Dedifferentiated amniotic fluid mesenchymal stem cell (primary cell): ENCODE data around the gene OBP2A.

ENCODE experiments used
- DNase-seq: peaks from one replicate; pipeline ENCODE4 v3.0.0-alpha.2; 2016; ENCODE audit errors: extremely low spot score

OBP2A gene

DNA sequence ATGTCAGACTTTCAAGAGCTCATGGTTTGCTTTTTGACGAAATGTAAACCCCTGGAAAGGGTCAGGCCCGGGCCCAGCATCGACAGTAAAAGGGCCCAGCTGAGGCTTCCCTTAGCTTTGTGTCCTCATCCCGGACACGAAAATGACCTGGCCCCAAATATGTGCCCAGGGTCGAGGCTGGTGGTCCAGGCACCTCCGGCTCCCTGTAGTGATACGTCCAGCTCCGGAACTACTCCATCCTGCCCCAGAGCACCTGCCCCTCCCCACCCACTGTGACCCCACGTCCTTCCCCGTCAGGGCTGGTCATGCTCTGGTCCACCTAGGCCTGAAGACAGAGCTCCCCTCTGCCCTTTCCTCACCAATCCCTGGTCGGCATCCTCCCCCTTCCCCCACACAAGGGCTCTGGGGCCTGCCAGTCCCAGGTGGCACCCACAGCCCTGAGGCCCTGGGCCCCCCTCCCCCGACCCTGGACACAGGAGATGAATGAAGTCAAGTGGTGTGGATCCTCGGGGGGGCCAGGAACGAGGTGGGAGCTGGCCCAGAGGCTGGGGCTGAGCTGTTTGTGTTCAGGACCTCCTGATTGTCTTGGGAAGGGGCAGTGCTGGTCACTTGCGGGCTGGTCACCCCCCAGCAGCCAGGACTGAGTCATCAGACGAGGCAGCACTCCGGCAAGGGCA is 6.2 kb downstream of the OBP2A start:
- no peak for DNase-seq

DNA sequence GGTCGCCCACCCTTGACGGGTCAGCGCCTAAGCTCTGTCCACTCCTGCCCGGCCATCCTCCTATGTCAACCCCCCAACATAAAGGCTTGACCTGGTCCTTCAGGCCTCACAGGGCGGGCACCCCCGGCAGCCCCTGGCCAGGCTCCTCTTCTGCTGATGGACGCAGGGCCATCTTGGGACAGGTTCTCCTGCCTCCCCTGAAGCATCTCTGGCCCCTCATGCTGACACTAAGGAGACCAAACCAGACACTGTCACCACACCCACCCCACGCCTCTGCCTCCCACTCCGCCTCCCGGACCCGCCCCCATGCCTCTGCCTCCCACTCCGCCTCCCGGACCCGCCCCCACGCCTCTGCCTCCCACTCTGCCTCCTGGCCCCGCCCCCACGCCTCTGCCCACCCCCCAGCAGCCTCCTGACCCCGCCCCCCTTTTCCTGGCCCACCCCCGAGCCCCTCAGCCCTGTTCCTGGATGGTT is 6.8 kb downstream of the OBP2A start:
- no peak for DNase-seq

DNA sequence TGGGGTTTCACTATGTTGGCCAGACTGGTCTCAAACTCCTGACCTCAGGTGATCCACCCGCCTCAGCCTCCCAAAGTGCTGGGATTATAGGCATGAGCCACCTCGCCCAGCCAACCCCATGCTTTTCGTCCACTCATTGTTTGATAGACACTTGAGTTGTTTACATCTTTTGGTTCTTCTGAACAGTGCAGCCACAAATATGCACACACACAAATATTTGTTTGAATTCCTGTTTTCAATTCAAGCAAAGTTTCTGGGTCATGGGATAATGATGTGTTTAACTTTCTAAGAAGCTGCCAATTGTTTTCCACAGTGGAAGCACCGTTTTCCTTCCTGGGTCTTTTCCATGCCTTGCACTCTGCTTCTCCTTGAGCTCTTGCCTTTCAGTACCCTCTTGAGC is 8.8 kb downstream of the OBP2A start:
- DNase-seq: no peak

DNA sequence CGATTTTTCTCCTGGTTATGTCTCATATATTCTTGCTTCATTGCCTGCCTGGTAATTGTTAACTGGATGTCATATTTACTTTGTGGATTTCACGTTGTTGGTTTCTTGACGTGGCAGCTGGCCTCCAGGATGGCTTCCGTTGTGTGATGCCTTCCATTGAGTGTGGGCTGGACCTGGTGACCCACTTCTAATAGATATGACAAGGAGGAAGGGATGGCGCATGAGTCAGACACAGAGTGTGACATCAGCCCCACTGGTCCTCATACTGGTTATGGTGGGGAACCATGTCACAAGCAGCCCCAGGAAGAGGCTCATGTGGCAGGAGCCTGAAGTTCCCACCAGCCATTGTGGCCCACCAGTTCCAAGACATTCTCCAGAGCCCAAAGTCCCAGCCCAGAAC is 9.3 kb downstream of the OBP2A start:
- DNase-seq: no peak

DNA sequence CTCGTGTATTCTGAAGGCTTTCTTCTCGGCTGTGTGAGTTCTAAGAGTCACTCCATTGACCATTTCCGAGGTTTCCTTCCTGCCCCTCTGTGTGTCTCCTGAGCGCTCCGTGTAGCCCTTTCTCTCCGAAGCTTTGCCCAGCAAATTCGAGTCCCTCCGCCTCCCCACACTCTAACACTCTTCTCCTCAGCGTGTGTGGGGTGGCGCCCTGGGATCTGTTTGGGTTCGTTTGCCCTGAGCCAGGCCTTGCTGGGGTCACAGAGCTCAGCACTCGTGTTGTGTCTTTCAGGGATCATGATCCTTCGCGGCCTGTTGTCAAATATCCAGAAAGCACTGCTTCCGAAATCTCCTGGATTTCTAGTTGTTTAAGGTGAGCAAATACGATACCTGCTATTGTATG is 10.0 kb downstream of the OBP2A start:
- no peak for DNase-seq

DNA sequence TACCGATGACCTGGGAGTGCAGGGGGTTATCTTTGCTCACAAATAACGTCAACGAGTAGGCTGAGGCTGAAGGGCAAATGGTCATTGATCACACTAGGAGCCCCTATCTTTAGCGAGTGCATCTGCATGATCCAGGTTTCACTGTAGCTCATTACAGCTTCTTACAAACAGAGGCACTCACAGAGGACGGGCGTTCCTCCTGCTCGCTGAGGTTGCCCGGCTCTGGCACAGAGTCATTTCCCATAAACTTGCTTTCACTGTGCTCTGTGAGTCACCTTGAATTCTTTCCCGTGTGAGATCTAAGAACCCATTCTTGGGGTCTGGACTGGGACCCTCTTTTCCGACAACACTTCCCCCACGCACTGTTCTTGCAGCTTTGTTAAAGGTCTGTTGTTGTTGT is 13.7 kb downstream of the OBP2A start:
- no peak for DNase-seq

DNA sequence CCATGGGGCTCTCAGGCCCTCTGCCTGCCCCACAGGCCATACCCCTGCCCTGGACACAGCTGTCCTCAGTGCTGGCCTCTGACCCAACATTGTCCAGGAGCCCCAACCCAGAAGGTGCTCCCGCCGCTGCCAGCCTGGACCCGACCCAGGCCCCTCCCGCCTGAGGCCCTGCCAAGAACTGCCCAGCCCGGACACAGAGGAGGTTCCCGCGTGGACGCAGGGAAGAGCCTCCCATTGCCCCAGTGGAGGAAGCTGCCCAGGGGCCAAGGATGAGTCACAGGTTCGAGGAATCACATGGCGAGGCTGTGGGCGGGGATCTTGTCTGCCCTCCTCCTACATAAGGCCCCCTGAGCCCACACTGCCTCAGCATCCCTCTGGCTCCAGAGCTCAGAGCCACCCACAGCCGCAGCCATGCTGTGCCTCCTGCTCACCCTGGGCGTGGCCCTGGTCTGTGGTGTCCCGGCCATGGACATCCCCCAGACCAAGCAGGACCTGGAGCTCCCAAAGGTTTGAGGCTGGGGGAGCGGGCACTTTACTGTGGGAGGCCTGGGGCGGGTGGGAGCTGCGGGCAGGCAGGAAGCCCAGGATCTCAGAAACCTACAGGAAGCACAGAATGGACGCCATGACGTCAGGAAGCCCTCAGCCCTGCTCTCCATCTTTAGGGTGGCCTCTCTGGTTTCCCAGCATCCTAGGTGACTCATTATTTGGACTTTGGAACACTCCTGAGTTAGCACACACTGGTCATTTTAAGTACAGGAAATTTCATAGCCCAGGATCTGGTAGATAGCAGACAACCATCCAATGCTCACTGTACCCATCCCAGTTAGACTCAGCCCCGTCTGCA is 15.7 kb downstream of the OBP2A start, which contains the start of gene PAEP:
TSS of gene PAEP (plus strand) at position 366 of the 844 bp plus-strand sequence.
- DNase-seq: no peak

DNA sequence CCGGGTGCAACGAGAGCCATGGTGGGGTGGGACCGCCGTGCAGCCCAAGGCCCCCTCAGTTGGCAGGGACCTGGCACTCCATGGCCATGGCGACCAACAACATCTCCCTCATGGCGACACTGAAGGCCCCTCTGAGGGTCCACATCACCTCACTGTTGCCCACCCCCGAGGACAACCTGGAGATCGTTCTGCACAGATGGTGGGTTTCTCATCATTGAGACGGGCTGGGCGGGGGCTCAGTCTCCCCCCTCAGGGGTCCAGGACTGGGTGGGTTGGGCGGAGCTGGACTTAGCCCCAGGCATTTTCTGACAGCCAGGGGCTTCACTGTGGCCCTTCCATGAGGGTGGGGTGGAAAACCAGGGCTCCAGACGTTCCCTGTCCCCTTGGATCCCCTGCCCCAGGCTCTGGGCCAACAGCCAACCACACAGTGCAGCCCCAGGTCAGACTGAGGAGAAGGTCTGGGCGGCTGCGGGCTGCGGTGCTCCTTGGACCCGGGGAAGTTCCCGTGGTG is 16.4 kb downstream of the OBP2A start:
- no peak for DNase-seq

DNA sequence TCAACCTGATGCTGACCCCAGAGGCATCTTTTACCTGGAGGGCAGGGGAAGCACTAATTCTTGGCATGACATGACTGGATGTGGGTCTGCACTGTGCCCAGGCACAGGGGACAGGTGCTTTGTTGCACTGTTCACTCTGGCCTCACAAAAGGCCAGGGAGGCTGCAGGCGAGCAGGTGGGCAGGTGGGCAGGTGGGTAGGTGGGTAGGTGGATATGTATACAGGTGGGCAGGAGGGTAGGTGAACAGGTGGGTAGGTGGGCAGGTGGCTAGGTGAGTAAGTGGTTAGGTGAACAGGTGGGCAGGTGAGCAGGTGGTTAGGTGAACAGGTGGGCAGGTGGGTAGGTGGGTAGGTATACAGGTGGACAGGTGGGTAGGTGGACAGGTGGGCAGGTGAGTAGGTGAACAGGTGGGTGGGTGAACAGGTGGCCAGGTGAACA is 17.1 kb downstream of the OBP2A start:
- no peak for DNase-seq

DNA sequence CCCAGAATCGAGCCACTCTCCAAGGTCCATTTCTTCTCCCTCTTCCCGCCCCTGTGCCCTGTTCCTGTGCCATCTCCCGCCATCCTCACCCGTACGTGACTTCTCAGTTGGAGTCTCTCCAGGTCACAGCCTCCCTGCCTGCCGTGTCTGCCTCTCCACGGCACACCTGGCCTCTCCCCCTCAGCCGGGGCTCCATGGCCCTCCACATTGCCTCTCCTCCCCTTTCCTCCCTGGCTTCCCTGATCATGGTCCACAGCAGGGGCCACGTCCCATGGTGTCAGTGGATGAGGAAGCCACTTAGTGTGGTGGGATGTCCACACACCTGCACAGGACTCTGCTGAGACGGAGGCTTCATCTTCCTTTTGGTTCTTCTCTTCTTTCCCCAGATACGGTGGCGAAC is 17.9 kb downstream of the OBP2A start:
- DNase-seq: no peak

DNA sequence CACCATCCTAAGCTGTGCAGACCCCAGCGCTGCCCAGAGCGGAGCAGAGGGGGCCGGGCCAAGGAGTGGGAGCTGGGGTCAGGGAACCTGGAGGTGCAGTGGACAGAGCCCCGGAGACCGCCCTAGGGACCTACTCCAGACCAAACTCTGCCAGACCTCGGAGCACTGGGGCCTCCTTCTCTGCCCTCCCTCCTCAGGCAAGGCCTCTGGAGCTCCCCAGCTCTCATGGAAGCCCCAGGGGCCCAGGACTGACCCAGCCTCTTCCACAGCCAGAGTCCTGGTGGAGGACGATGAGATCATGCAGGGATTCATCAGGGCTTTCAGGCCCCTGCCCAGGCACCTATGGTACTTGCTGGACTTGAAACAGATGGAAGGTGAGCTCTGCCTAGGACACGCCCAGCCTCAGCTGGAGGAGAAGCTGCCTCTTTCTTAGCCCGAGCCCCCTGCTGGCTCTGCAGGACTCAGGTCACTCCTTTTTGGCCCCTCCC is 19.3 kb downstream of the OBP2A start:
- no peak for DNase-seq

DNA sequence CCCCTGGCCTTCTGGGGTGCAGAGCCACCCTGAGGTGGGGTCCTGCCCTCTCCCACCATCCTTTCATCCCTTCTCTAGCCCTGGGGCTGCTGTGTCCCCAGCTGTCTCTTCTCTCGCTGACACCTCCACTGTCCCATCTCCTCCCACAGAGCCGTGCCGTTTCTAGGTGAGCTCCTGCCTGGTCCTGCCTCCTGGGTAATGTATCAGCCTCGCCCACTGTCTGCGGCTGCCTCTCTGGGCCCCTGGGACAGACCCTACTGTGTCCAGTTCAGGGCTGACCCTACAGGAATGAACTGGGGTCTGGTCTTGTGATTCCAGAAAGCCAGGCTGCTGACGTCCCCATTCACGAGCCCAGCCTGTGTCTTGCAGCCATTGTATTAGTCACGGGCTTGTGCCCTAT is 19.7 kb downstream of the OBP2A start:
- no peak for DNase-seq

DNA sequence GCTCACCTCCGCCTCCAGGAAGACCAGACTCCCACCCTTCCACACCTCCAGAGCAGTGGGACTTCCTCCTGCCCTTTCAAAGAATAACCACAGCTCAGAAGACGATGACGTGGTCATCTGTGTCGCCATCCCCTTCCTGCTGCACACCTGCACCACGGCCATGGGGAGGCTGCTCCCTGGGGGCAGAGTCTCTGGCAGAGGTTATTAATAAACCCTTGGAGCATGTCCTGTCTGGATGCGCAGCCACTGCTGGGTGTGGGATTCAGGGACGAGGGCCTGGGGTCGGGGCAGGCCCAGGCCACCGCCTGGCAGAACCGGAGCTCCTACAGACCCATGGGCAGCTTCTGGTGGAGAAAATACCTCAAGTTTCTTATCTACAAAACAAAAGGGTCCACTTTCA is 20.6 kb downstream of the OBP2A start:
- DNase-seq: no peak

DNA sequence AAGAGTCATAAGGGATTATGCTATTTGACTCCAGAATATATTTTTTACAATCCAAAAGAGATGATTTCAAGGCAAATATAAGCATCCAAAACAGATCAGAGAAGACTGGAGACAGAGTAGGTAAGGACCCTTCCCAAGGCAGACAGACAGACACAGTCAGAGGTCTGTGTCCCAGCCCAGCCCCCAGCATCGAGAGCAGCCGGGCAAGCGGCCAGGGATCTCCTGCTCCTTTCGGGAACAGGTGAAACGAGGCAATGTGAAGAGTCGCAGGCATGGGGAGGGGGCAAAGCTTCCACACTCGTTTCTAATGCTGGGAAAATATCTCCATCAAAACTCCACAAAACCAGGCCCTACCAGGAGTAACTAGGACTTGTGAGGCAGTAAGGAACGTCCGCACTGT is 21.4 kb downstream of the OBP2A start:
- no peak for DNase-seq

DNA sequence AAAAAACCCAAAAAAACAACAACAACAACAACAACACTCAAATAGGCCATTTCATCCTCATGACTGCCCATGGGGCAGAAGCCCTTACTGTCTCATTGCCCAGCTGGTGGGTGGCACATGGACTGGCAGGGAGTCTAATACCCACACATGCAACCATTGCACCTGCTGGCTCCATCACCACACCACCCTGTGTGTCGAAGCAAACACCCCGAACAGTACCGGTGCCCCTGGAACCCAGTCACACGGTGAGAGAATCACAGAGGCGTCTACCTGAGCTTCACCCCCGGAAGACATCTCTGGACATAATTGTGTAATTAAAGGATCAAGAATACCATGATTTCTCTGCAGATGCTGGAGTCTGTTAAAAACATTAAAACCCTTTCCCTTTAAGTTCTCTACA is 22.1 kb downstream of the OBP2A start:
- no peak for DNase-seq

DNA sequence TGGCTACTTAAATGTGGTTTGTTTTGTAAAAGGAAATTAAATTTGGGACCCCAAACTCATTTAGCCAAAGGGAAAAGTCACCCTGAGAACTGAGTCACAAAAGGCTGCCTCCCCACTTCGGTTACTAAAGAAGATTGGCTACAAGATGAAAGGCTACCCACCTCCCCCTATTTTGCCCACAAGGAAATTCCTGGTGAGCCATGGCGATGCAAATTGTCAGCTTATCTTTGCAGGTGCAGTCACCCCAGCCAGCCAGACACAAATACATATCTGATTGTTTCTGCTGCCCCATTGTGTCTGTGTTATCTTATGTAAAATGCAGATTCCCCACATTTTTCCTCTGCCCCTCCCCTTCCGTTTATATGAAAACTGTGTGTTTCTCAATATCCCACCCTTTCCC is 24.5 kb downstream of the OBP2A start:
- no peak for DNase-seq

DNA sequence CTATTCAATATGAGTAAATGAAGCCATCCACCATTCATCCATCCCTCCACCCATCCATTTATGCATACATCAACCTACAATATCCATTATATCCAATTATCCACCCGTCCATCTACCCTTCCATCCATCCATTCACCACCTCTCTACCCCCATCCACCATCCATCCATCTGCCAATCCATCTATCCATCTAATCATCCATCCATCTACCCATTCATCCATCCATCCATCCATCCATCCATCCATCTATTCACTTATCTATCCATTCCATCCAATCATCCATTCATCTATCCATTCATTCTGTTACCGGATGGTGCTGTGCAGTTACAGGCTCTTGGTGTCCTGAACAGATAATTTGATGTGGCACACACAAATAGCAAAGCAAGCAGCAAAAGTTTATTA is 26.3 kb downstream of the OBP2A start:
- no peak for DNase-seq

DNA sequence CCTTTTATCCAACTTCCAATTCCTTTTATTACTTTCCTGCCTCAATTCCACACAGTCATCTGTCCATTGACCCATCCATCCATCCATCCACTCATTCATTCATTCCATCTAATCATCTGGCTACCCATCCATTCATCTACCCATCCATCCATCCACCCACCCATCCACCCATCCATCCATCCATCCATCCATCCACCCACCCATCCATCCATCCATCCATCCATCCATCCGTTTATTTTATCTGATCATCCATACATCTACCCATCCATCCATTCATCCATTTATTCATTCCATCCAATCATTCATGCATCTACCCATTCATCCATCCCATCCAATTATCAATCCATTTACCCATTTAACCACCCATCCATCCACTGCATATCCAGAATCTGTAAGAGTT is 27.2 kb downstream of the OBP2A start:
- DNase-seq: no peak

DNA sequence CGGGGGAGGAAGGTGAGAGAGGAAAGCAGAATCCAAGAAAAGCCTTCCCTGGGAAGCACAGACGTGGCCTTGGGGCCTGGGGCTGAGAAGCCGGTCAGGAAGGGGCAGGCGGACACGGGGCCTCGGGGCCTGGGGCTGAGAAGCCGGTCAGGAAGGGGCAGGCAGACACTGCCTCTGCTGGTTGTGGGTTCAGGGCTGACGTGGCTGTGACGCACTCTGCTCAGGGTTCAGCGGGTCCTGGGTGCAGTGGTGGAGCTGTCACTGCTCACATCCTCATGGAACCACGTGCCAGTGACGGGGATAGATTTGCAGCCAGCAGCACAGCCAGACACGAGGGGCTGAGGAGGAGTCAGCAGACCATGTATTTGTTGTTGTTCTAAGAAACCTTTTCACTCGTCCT is 28.4 kb downstream of the OBP2A start:
- no peak for DNase-seq

DNA sequence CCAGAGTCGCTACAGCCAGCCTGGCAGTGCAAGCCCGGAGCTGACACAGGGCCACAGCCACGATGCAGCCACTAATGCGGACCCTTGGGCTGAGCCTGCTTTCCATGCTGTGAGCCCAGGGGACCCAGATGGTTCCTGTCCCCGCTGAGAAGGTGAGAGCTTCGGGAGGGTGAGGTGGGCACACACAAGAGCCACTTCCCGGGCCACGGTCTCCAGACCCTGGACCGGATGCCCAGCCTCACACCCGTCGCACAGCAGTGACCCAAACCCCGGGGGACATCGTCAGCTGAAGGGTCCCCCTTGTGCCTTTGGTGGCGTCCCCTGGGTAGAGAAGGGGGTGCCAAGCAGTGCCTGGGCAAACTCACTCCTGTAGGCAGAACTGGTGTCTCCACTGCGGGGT is 29.0 kb downstream of the OBP2A start:
- DNase-seq: no peak

DNA sequence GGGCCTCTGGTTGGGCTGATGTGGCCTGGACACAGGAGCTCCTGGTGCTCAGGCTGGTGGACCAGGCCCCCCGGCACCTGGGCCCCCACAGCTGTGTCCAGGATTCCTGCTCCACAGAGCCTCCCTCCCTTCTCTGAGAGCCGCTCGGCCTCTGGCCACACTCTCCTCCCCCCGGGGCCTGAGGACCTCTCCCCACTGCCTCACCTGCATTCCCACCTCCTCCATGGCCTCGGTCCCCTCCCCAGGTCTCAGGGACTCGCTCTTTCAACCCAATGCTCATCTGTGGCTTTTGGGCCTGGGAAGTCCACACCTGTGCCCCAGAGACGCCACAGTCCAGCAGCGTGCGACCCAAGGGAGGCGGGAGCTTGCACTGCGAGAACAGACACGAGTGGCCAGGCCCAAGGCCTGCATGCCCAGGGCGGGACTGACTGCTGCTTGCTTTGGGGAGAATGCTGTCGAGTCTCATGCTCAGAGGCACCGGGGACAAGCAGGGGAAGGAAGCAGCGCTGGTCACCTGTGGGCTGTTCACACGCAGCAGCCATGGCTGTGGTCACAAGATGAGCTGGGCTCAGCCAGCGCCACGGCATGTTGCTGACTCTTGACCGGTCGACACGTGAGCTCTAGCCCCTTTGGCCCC is 30.2 kb downstream of the OBP2A start:
- no peak for DNase-seq

DNA sequence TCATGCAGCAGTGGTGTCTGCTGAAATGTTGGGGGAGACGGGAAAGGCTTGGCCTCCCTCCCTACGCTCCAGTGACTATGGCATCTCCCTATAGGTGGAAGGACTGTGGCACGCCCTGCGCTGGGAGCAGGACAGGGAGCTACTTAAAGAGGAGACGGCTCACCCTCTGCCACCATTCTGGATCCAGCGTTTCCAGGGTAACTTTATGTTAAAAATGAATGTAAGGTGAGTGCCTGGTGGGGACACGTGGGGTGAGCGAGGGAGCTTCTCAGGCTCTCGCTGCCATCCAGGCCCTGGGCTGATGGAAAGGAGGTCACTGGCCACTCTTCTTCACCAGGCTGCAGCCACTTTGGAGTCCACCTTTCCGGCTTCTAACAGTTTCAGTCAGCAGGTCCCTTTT is 31.3 kb downstream of the OBP2A start:
- DNase-seq: no peak
